Astrocyte (in vitro differentiated cells and primary cell): ENCODE measurements around the gene TERT. TPM values are rescaled to one million over a fixed set of nuclear protein-coding genes. Genes with fewer than 3 reads are reported as not detected.

Source experiments
- DNase-seq: peaks from one replicate; pipeline ENCODE4 v3.0.0-alpha.2; 2010; ENCODE audit warnings: low read depth
- FAIRE-seq: peaks from 2 replicates; lab custom pipeline; 2011; peaks lifted over from hg19 to GRCh38; lab: Jason Lieb, UNC
- H2AFZ ChIP-seq: 2 replicates; pipeline ENCODE4 v1.6.0; 2012; ENCODE audit warnings: low read depth, low read length, inconsistent platforms
- H3K27ac ChIP-seq: 2 replicates; pipeline ENCODE4 v1.5.1; 2011; ENCODE audit warnings: low read depth, low read length, inconsistent platforms
- H3K27me3 ChIP-seq: 2 replicates; pipeline ENCODE4 v1.6.0; 2011; ENCODE audit warnings: low read length, inconsistent platforms; ENCODE audit not compliant: insufficient read depth
- H3K36me3 ChIP-seq: 2 replicates; pipeline ENCODE4 v1.5.1; 2011; ENCODE audit warnings: low read length, inconsistent platforms; ENCODE audit not compliant: insufficient read depth
- H3K4me1 ChIP-seq: 2 replicates; pipeline ENCODE4 v1.5.1; 2011; ENCODE audit warnings: low read length, inconsistent platforms; ENCODE audit not compliant: insufficient read depth
- H3K4me2 ChIP-seq: 2 replicates; pipeline ENCODE4 v1.6.0; 2012; ENCODE audit warnings: low read length, inconsistent platforms
- H3K4me3 ChIP-seq: 2 replicates; pipeline ENCODE4 v1.5.1; 2011; ENCODE audit warnings: low read depth, mild to moderate bottlenecking, low read length, inconsistent platforms; ENCODE audit not compliant: insufficient read depth
- H3K79me2 ChIP-seq: 2 replicates; pipeline ENCODE4 v1.6.0; 2012; ENCODE audit warnings: mild to moderate bottlenecking, low read length, inconsistent platforms; ENCODE audit not compliant: insufficient read depth
- H3K9ac ChIP-seq: 2 replicates; pipeline ENCODE4 v1.6.0; 2012; ENCODE audit warnings: mild to moderate bottlenecking, low read length, inconsistent platforms
- H3K9me3 ChIP-seq: 2 replicates; pipeline ENCODE4 v1.5.1; 2012; ENCODE audit warnings: low read depth, mild to moderate bottlenecking, low read length, inconsistent platforms; ENCODE audit not compliant: insufficient read depth
- H4K20me1 ChIP-seq: 2 replicates; pipeline ENCODE4 v1.6.0; 2012; ENCODE audit warnings: low read length, inconsistent platforms; ENCODE audit not compliant: insufficient read depth
- H3K27ac Mint-ChIP-seq: one replicate; pipeline ENCODE4 v1.8.0; 2021; ENCODE audit warnings: mild to moderate bottlenecking, mixed read lengths; ENCODE audit not compliant: unreplicated experiment
- H3K27me3 Mint-ChIP-seq: one replicate; pipeline ENCODE4 v1.8.0; 2021; ENCODE audit warnings: low read depth, mixed read lengths; ENCODE audit not compliant: unreplicated experiment
- H3K36me3 Mint-ChIP-seq: one replicate; pipeline ENCODE4 v1.8.0; 2021; ENCODE audit warnings: low read depth, mixed read lengths; ENCODE audit not compliant: unreplicated experiment
- H3K4me1 Mint-ChIP-seq: one replicate; pipeline ENCODE4 v1.8.0; 2021; ENCODE audit warnings: low read depth, mixed read lengths; ENCODE audit not compliant: unreplicated experiment
- H3K4me3 Mint-ChIP-seq: one replicate; pipeline ENCODE4 v1.8.0; 2021; ENCODE audit warnings: mild to moderate bottlenecking, moderate library complexity, mixed read lengths; ENCODE audit not compliant: unreplicated experiment
- H3K9me3 Mint-ChIP-seq: one replicate; pipeline ENCODE4 v1.8.0; 2021; ENCODE audit warnings: mild to moderate bottlenecking, mixed read lengths; ENCODE audit not compliant: unreplicated experiment
- EZH2 ChIP-seq: IDR thresholded peaks from 2 replicates; pipeline ENCODE4 v1.6.1; 2012; ENCODE audit warnings: mild to moderate bottlenecking, low read length, inconsistent platforms; ENCODE audit not compliant: insufficient read depth
- total RNA-seq: library from RNA; stranded (reverse); gene quantifications from 2 replicates; pipeline ENCODE4 v1.2.1, GENCODE V29; 2021
- TF ChIP-seq, protein P1 (sequence below): IDR thresholded peaks from 2 replicates; pipeline ENCODE4 v1.5.1; 2011; ENCODE audit warnings: low read depth, mild to moderate bottlenecking, inconsistent platforms, low read length, moderate library complexity; ENCODE audit not compliant: insufficient read depth

Gene TERT
- total RNA-seq, 1 donor from 2014 or later, result 0.50 TPM

DNA sequence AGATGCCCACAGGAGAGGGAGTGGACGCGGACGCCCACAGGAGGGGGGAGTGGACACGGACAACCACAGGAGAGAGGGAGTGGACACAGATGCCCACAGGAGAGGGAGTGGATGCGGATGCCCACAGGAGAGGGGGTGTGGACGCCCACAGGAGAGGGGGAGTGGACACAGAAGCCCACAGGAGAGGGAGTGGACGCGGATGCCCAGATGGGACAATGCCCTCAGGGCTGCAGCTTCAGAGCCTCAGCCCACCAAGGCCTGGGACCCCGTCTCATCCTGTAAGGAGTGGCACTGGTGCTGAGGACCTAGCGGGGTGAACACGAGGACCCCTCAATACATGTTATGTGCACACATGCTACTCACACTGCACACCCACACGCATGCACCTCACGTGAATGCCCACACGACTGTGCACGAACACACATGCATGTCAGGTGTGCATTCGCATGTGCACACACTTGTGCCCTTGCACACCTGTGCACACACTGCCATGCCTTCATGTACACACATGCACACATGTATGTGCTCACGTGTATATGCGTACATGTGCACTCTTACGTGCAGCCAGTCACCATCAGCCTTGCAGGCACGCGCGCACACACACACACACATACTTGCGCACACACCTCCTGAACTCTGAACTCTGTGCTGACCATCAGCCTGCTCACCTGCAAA, 34.9 kb downstream of the TERT start:
- Histone ChIP-seq H3K9ac (no peak overlapping the region), H3K79me2 (no peaks in the 10 kb centered on the region), H3K4me1 (no peaks in the 10 kb centered on the region), H3K27me3 (no peaks in the 10 kb centered on the region), H3K4me2 (no peak overlapping the region), H3K27ac (no peak overlapping the region), H4K20me1 (no peaks in the 10 kb centered on the region), H3K9me3 (peaks cover 25% of the 10 kb centered on the region), H3K36me3 (no peaks in the 10 kb centered on the region), H2AFZ (no peak overlapping the region), H3K4me3 (no peak overlapping the region)
- H3K4me1 Mint-ChIP-seq, result peaks cover 6% of the 10 kb centered on the region
- peaks cover 6% of the 10 kb centered on the region for H3K36me3 Mint-ChIP-seq
- H3K4me3 Mint-ChIP-seq, result no peak overlapping the region
- no peak overlapping the region for H3K27ac Mint-ChIP-seq
- peaks cover 53% of the 10 kb centered on the region for H3K27me3 Mint-ChIP-seq
- DNase-seq (no peak), FAIRE-seq (no peak)
- peaks cover 5% of the 10 kb centered on the region for H3K9me3 Mint-ChIP-seq
- TF ChIP-seq, protein P1, sequence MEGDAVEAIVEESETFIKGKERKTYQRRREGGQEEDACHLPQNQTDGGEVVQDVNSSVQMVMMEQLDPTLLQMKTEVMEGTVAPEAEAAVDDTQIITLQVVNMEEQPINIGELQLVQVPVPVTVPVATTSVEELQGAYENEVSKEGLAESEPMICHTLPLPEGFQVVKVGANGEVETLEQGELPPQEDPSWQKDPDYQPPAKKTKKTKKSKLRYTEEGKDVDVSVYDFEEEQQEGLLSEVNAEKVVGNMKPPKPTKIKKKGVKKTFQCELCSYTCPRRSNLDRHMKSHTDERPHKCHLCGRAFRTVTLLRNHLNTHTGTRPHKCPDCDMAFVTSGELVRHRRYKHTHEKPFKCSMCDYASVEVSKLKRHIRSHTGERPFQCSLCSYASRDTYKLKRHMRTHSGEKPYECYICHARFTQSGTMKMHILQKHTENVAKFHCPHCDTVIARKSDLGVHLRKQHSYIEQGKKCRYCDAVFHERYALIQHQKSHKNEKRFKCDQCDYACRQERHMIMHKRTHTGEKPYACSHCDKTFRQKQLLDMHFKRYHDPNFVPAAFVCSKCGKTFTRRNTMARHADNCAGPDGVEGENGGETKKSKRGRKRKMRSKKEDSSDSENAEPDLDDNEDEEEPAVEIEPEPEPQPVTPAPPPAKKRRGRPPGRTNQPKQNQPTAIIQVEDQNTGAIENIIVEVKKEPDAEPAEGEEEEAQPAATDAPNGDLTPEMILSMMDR, result no peak
- TF ChIP-seq EZH2, result no peak

DNA sequence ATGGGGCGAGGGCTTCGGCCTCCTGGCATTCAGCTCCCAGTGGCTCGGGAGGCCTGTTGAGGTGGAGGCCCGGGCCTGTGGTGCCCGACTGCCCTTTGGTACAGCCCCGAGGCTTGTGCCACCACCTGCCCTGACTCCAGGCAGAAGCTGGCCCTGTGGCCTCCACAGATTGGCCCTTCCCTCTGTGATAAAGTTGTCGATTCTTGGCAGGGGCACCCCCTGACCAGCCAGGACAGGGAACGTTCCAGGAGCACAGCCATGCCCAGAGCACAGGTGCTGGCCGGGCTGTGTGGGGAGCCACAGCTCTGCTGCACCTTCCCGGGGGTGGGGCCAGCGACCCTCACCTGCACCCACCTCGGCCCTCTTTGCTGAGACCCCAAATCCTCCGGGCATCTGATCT, 37.0 kb downstream of the TERT start:
- Mint-ChIP-seq H3K4me1 (peaks cover 6% of the 10 kb centered on the region), H3K27me3 (peaks cover 46% of the 10 kb centered on the region), H3K9me3 (peaks cover 5% of the 10 kb centered on the region), H3K36me3 (peaks cover 6% of the 10 kb centered on the region), H3K4me3 (no peak overlapping the region), H3K27ac (no peak overlapping the region)
- no peak for DNase-seq
- Histone ChIP-seq H3K9me3 (peaks cover 21% of the 10 kb centered on the region), H3K27me3 (no peaks in the 10 kb centered on the region), H3K4me1 (no peaks in the 10 kb centered on the region), H3K4me3 (no peak overlapping the region), H4K20me1 (no peaks in the 10 kb centered on the region), H3K27ac (no peak overlapping the region), H3K9ac (no peak overlapping the region), H3K79me2 (no peaks in the 10 kb centered on the region), H3K4me2 (no peak overlapping the region), H3K36me3 (no peaks in the 10 kb centered on the region), H2AFZ (no peak overlapping the region)
- FAIRE-seq, result no peak
- TF ChIP-seq, protein P1, result no peak
- TF ChIP-seq EZH2, result no peak

DNA sequence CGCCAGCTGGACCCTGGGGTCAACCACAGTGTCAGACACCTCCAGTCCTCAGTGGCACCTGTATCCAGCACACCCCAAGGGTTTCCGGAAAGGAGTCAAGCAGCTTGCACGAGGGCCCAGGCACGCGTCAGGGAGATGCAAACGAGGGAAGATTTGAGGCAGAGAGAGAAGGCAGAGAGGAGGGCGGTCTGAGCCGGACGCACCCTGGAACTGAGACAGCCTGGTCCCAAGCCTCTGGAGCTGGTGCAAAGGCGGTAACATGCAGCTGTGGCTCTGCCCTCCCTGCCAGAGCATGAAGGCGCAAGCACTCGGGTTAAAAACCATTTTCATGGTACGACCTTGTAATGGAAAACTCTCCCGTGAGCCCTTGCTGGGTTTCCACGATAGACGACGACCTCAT, 37.5 kb downstream of the TERT start:
- H3K36me3 Mint-ChIP-seq, result peaks cover 6% of the 10 kb centered on the region

More for the DNA sequence above, 37.5 kb downstream of the TERT start:
- H3K27ac ChIP-seq, result no peak overlapping the region
- H2AFZ ChIP-seq, result no peak overlapping the region
- DNase-seq (no peak), FAIRE-seq (no peak)
- peaks cover 6% of the 10 kb centered on the region for H3K4me1 Mint-ChIP-seq
- H3K27me3 ChIP-seq, result no peaks in the 10 kb centered on the region
- H3K4me3 ChIP-seq, result no peak overlapping the region
- H3K36me3 ChIP-seq, result no peaks in the 10 kb centered on the region
- peak overlapping the region; percentile 53 for H3K27ac Mint-ChIP-seq
- no peaks in the 10 kb centered on the region for H4K20me1 ChIP-seq
- peaks cover 5% of the 10 kb centered on the region for H3K9me3 Mint-ChIP-seq
- no peak overlapping the region for H3K9ac ChIP-seq
- no peaks in the 10 kb centered on the region for H3K4me1 ChIP-seq
- no peaks in the 10 kb centered on the region for H3K79me2 ChIP-seq
- H3K27me3 Mint-ChIP-seq, result peaks cover 43% of the 10 kb centered on the region
- TF ChIP-seq EZH2, result no peak
- TF ChIP-seq, protein P1, result no peak
- H3K4me3 Mint-ChIP-seq, result no peak overlapping the region
- no peak overlapping the region for H3K4me2 ChIP-seq
- H3K9me3 ChIP-seq, result peaks cover 17% of the 10 kb centered on the region
